Measurements from ENCODE around the gene CFAP119.

DNA sequence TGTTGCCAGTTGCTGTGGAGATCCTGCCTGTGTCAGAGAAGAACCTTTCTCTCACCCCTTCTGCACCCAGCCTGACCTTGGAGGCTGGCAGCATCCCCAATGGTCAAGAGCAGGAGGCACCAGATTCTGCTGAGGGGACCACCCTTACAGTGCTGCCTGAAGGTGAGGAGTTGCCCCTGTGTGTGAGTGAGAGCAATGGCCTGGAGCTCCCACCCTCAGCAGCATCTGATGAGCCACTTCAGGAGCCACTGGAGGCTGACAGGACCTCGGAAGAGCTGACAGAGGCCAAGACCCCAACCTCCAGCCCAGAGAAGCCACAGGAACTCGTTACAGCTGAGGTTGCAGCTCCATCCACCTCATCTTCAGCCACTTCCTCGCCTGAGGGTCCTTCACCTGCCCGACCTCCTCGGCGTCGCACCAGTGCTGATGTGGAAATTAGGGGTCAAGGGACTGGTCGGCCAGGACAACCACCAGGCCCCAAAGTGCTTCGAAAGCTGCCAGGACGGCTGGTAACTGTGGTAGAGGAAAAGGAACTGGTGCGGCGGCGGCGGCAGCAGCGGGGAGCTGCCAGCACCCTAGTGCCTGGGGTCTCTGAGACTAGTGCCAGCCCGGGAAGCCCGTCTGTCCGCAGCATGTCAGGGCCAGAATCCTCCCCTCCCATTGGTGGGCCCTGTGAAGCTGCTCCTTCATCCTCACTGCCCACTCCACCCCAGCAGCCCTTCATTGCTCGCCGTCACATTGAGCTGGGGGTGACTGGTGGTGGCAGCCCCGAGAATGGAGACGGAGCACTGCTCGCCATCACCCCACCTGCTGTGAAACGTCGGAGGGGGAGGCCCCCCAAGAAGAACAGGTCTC is 23.8 kb downstream of the CFAP119 start:
- TF ChIP-seq CTCF (IDR thresholded peaks at IDR 0.05) (no peak), POLR2A (IDR thresholded peaks at IDR 0.05) (no peak), POLR2AphosphoS5 (IDR thresholded peaks at IDR 0.05) (no peak)

Measured in prostate gland (tissue), 2 donors.